Mesodermal cell (in vitro differentiated cells): ENCODE measurements around the gene TAS1R2.
"Not testable (repeated sequence)": the region's sequence is repeated elsewhere in the genome, so short reads cannot be mapped to it uniquely, and the experiment has no call there.

Experiments
- H3K27ac ChIP-seq: 2 replicates; pipeline ENCODE4 v1.7.0; 2013; ENCODE audit warnings: mild to moderate bottlenecking, low read depth, low read length, moderate library complexity; ENCODE audit not compliant: severe bottlenecking
- H3K36me3 ChIP-seq: 2 replicates; pipeline ENCODE4 v1.7.1; 2013; ENCODE audit warnings: mild to moderate bottlenecking, low read length, moderate library complexity; ENCODE audit not compliant: control insufficient read depth, insufficient read depth
- H3K4me1 ChIP-seq: one replicate; pipeline ENCODE4 v1.7.1; 2013; ENCODE audit warnings: mild to moderate bottlenecking, low read length; ENCODE audit not compliant: insufficient read depth, control insufficient read depth, poor library complexity, severe bottlenecking
- H3K4me3 ChIP-seq: 2 replicates; pipeline ENCODE4 v1.7.0; 2013; ENCODE audit warnings: low read length, control low read depth, mild to moderate bottlenecking; ENCODE audit not compliant: insufficient read depth, poor library complexity, severe bottlenecking; ENCODE audit errors: extremely low read depth
- H3K9me3 ChIP-seq: 2 replicates; pipeline ENCODE4 v1.7.1; 2013; ENCODE audit warnings: mild to moderate bottlenecking, low read length, moderate library complexity; ENCODE audit not compliant: control insufficient read depth
- WGBS, 2 experiments: methylation state at CpG; one replicate each; pipeline ENCODE4 v1.1.5; 2013; ENCODE audit warnings: missing lambda C conversion rate in 2 of 2; ENCODE audit not compliant: insufficient coverage in 2 of 2; 5-methylcytosine and 5-hydroxymethylcytosine counted together

TAS1R2 gene

DNA sequence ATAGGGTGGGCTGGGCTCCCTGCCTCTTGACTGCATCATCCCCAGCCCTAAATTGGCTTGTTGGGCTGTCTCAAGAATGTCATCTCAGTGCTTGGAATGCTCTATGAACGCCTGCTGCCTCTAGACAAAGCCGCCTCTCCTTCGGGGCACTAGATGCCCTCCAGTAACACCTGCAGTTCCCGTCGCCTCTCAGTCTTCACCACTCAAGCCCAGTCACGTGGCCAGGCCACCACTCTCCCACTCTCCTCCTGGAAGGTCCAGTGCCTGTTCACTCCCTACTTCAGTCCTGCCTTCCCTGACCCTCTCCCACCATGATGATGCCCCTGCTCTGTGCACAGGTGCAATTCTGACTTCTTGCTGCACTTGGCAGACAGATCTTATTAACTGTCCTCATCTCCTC lies 7.0 kb downstream of the TAS1R2 start:
- Histone ChIP-seq H3K4me3 (no peak overlapping the region), H3K27ac (no peak overlapping the region), H3K9me3 (no peaks in the 10 kb centered on the region), H3K36me3 (no peaks in the 10 kb centered on the region), H3K4me1 (no peaks in the 10 kb centered on the region)
- WGBS, 2 experiments, result 69 to 75% methylated on average over 3 to 6 of the region's 6 CpGs

- Histone ChIP-seq H3K4me3 (no peak overlapping the region), H3K36me3 (no peaks in the 10 kb centered on the region), H3K4me1 (no peaks in the 10 kb centered on the region), H3K27ac (no peak overlapping the region), H3K9me3 (no peaks in the 10 kb centered on the region)
- 83 to 85% methylated on average over 10 to 11 of the region's 11 CpGs for WGBS, 2 experiments
Measured at GRCh38 chr1:18849261-18849711, 10.2 kb downstream of the TAS1R2 start.

- WGBS, 2 experiments, result no CpG with 5 or more reads among the region's 2 CpGs
Measured at GRCh38 chr1:18847723-18848122, 11.7 kb downstream of the TAS1R2 start.

GRCh38 chr1:18840145-18840544 lies 19.3 kb downstream of the TAS1R2 start:
- no peaks in the 10 kb centered on the region for H3K4me1 ChIP-seq
- H3K9me3 ChIP-seq, result no peaks in the 10 kb centered on the region
- no peak overlapping the region for H3K27ac ChIP-seq
- WGBS, 2 experiments, result 94 to 97% methylated on average over 13 to 17 of the region's 17 CpGs
- no peak overlapping the region for H3K4me3 ChIP-seq
- H3K36me3 ChIP-seq, result no peaks in the 10 kb centered on the region

More at GRCh38 chr1:18847723-18848122, 11.7 kb downstream of the TAS1R2 start:
- not testable (repeated sequence) for H3K9me3 ChIP-seq, H3K27ac ChIP-seq, H3K36me3 ChIP-seq, H3K4me3 ChIP-seq, H3K4me1 ChIP-seq

DNA sequence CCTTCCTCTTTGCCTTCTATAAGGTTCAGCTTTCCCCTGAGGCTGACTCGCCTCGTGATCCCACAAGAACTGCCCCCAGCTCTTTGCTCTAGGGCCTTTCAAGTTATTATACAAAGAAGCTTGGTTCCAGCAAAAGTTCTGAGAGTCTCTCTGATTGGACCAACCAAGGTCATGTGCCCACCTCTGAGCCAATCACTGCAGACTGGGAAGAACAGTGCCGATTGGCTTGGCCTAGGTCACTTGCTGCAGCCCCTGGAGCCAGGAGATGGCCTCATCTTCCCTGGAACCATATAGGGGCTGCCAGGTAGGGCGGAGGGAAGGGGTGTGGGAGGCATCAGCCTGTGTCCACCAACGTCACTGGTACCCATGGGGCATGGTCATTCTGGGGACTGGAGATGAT lies 22.8 kb downstream of the TAS1R2 start:
- Histone ChIP-seq H3K4me1 (no peaks in the 10 kb centered on the region), H3K9me3 (no peaks in the 10 kb centered on the region), H3K4me3 (no peak overlapping the region), H3K27ac (no peak overlapping the region), H3K36me3 (no peaks in the 10 kb centered on the region)
- 83 to 89% methylated on average over 3 to 5 of the region's 5 CpGs for WGBS, 2 experiments

DNA sequence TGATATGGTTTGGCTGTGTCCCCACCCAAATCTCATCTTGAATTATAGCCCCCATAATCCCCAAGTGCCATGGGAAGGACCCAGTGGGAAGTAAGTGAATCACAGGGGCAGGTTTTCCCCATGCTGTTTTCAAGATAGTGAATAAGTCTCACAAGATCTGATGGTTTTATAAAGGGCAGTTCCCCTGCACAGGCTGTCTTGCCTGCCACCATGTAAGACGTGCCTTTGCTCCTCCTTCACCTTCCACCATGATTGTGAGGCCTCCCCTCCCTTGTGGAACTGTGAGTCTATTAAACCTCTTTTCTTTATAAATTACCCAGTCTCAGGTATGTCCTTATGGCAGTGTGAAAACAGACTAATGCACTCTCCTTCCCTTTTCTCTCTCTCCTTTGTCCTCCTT lies 27.1 kb downstream of the TAS1R2 start:
- not testable (repeated sequence) for H3K9me3 ChIP-seq, H3K27ac ChIP-seq, H3K4me1 ChIP-seq, H3K36me3 ChIP-seq, H3K4me3 ChIP-seq
- WGBS, 2 experiments, result 45 to 86% methylated on average over 1 of the region's 1 CpG

GRCh38 chr1:18831656-18832055 lies 27.8 kb downstream of the TAS1R2 start:
- Histone ChIP-seq H3K36me3 (no peaks in the 10 kb centered on the region), H3K9me3 (peaks cover 11% of the 10 kb centered on the region), H3K4me1 (no peaks in the 10 kb centered on the region), H3K27ac (no peak overlapping the region), H3K4me3 (no peak overlapping the region)
- WGBS, 2 experiments, result 90 to 94% methylated on average over 2 of the region's 2 CpGs

- Histone ChIP-seq H3K4me3 (no peak overlapping the region), H3K36me3 (no peaks in the 10 kb centered on the region), H3K9me3 (peaks cover 11% of the 10 kb centered on the region), H3K4me1 (no peaks in the 10 kb centered on the region), H3K27ac (no peak overlapping the region)
- 72 to 74% methylated on average over 11 to 12 of the region's 12 CpGs for WGBS, 2 experiments
Measured at GRCh38 chr1:18830596-18830995, 28.9 kb downstream of the TAS1R2 start.

GRCh38 chr1:18829671-18830070 lies 29.8 kb downstream of the TAS1R2 start:
- Histone ChIP-seq H3K9me3 (peaks cover 11% of the 10 kb centered on the region), H3K4me3 (no peak overlapping the region), H3K36me3 (no peaks in the 10 kb centered on the region), H3K4me1 (no peaks in the 10 kb centered on the region), H3K27ac (no peak overlapping the region)
- no CpG with 5 or more reads among the region's 1 CpG for WGBS, 2 experiments

DNA sequence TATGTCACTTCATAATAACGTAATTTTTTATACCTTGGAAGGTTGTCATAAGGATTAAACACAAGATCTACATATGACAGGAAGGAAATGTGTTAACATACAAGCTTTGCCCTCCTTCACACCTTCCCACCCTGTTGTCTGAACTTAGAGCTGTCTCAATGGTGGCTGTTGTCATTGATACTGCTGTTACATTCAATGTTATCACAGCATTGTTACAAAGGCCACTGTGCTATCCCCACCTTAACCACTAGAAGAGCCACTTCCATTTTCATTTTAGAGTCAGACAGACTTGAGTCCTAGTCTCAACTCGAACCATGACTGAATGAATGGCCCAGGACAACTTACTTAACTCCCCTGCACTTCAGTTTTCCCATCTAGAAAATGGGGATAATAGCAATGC lies 31.2 kb downstream of the TAS1R2 start:
- WGBS, 2 experiments, result 50% methylated on average over 1 of the region's 2 CpGs; no CpG with 5 or more reads in 1 of the 2 experiments

DNA sequence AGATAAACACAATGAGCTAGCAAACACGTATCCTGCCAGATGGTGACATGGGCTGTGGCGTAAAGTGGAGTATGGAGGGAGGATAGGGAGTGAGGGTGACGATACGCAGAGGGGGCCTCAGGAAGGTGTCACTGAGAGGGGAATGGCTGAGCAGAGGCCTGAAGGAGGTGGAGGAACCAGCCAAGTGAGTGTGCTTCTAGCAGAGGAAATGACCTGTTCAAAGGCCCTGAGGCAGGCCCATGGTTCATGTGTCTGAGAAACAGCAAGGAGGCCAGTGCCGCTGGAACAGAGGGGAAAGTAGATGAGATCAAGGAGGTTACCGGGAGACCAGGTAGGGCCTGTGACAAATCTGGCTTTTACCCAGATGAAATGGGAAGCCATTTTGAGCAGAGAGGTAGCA lies 36.0 kb downstream of the TAS1R2 start:
- Histone ChIP-seq H3K4me3 (no peak overlapping the region), H3K9me3 (peaks cover 9% of the 10 kb centered on the region), H3K36me3 (no peaks in the 10 kb centered on the region), H3K27ac (no peak overlapping the region), H3K4me1 (no peaks in the 10 kb centered on the region)
- WGBS, 2 experiments, result 87 to 96% methylated on average over 6 of the region's 6 CpGs

More for the DNA sequence above, 31.2 kb downstream of the TAS1R2 start:
- Histone ChIP-seq H3K4me1 (no peaks in the 10 kb centered on the region), H3K9me3 (peaks cover 11% of the 10 kb centered on the region), H3K4me3 (no peak overlapping the region), H3K36me3 (no peaks in the 10 kb centered on the region), H3K27ac (no peak overlapping the region)
